SK-N-SH (cell line): ENCODE data around the gene FAM83E. TPM values are rescaled to one million over a fixed set of nuclear protein-coding genes. Genes with fewer than 3 reads are reported as not detected.

ENCODE experiments used
- CTCF ChIA-PET: fragments of 300-600, 350-600 bp; formaldehyde crosslinking; extraction: SDS; loops from one replicate; lab custom pipeline; 2021; lab: Yijun Ruan, JAX
- POLR2A ChIA-PET: fragments of 350-600 bp; sonication (Branson Sonifier 250); formaldehyde crosslinking; extraction: SDS; loops from one replicate; lab custom pipeline; 2020; ENCODE audit warnings: antibody characterized with exemption, inconsistent platforms; lab: Yijun Ruan, JAX
- DNase-seq: peaks from one replicate; pipeline ENCODE4 v3.0.0; 2012
- H2AFZ ChIP-seq: fragments of 200-600 bp; sonication (generic); 2 replicates; pipeline ENCODE4 v1.8.1; 2016; ENCODE audit warnings: antibody characterized with exemption, mild to moderate bottlenecking, low read depth
- H3F3A ChIP-seq: fragments of 200-600 bp; sonication (generic); replicated peaks from 2 replicates; pipeline ENCODE3; 2016; ENCODE audit warnings: antibody characterized with exemption, mild to moderate bottlenecking; ENCODE audit not compliant: insufficient read depth
- H3K27ac ChIP-seq, 2 experiments: fragments of 200-500 bp in 1 of 2; fragments of 200-600 bp in 1 of 2; sonication (Bioruptor generic) in 1 of 2; sonication (generic), shearing (Covaris generic) in 1 of 2; 2 replicates each; pipeline versions ENCODE4 v1.5.1 to v1.6.1; 2014 to 2016; ENCODE audit warnings: low read depth in 2 of 2, inconsistent platforms in 1 of 2, low read length in 1 of 2, mild to moderate bottlenecking in 1 of 2, mixed read lengths in 1 of 2
- H3K27me3 ChIP-seq: fragments of 200-600 bp; sonication (generic), shearing (Covaris generic); 2 replicates; pipeline ENCODE4 v1.6.1; 2016; ENCODE audit warnings: mixed run types; ENCODE audit not compliant: insufficient read depth
- H3K36me3 ChIP-seq, 2 experiments: fragments of 200-500 bp in 1 of 2; fragments of 200-600 bp in 1 of 2; sonication (Bioruptor generic) in 1 of 2; sonication (generic) in 1 of 2; replicated peaks in 1 of 2; 2 replicates each; pipeline versions ENCODE3 to v1.5.1; 2014 to 2016; ENCODE audit warnings: low read length in 1 of 2, mild to moderate bottlenecking in 1 of 2; ENCODE audit not compliant: insufficient read depth in 2 of 2, control insufficient read depth in 1 of 2
- H3K4me1 ChIP-seq, 2 experiments: fragments of 200-500 bp in 1 of 2; fragments of 200-600 bp in 1 of 2; sonication (Bioruptor generic) in 1 of 2; sonication (generic), shearing (Covaris generic) in 1 of 2; 2 replicates each; pipeline versions ENCODE4 v1.5.1 to v1.6.1; 2014 to 2016; ENCODE audit warnings: low read depth in 1 of 2, low read length in 1 of 2, mixed run types in 1 of 2; ENCODE audit not compliant: insufficient read depth in 2 of 2, control insufficient read depth in 1 of 2
- H3K4me2 ChIP-seq: fragments of 200-600 bp; sonication (generic), shearing (Covaris generic); 2 replicates; pipeline ENCODE4 v1.6.1; 2017; ENCODE audit warnings: mixed run types
- H3K4me3 ChIP-seq, 2 experiments: fragments of 200-500 bp in 1 of 2; fragments of 200-600 bp in 1 of 2; sonication (Bioruptor generic) in 1 of 2; sonication (generic), shearing (Covaris generic) in 1 of 2; 2 replicates each; pipeline versions ENCODE4 v1.5.1 to v1.8.1; 2014 to 2016; ENCODE audit warnings: low read depth in 2 of 2, inconsistent platforms in 1 of 2, low read length in 1 of 2, mild to moderate bottlenecking in 1 of 2, mixed read lengths in 1 of 2, moderate library complexity in 1 of 2
- H3K79me2 ChIP-seq: fragments of 200-600 bp; sonication (generic); 2 replicates; pipeline ENCODE4 v1.8.1; 2017; ENCODE audit warnings: mild to moderate bottlenecking; ENCODE audit not compliant: insufficient read depth
- H3K9ac ChIP-seq: fragments of 200-600 bp; sonication (generic); 2 replicates; pipeline ENCODE4 v1.6.1; 2017; ENCODE audit warnings: mixed run types
- H3K9me2 ChIP-seq: fragments of 200-600 bp; sonication (generic); 2 replicates; pipeline ENCODE4 v1.6.1; 2017; ENCODE audit warnings: mixed run types
- H3K9me3 ChIP-seq: fragments of 200-600 bp; sonication (generic); 2 replicates; pipeline ENCODE4 v1.6.1; 2017; ENCODE audit warnings: mixed run types, mild to moderate bottlenecking, moderate library complexity
- H4K20me1 ChIP-seq: fragments of 200-600 bp; sonication (generic); 2 replicates; pipeline ENCODE4 v1.6.1; 2017; ENCODE audit warnings: mild to moderate bottlenecking, mixed run types; ENCODE audit not compliant: insufficient read depth
- CHD2 ChIP-seq: fragments of 150-350 bp; IDR thresholded peaks from 2 replicates; pipeline ENCODE4 v1.6.1; 2018; ENCODE audit warnings: low read length; ENCODE audit not compliant: partially characterized antibody
- FOSL2 ChIP-seq: IDR thresholded peaks from 2 replicates; pipeline ENCODE4 v1.4.0; 2012; ENCODE audit warnings: low read depth, mild to moderate bottlenecking, moderate library complexity, borderline replicate concordance
- FOXJ3 ChIP-seq: sonication (generic); formaldehyde crosslinking; IDR thresholded peaks from 2 replicates; pipeline ENCODE4 v1.5.1; 2020; ENCODE audit warnings: mild to moderate bottlenecking, missing genetic modification reagents
- JUND ChIP-seq: IDR thresholded peaks from 2 replicates; pipeline ENCODE4 v1.4.0; 2012
- NRF1 ChIP-seq: IDR thresholded peaks from 2 replicates; pipeline ENCODE4 v1.6.1; 2012; ENCODE audit warnings: low read depth, mild to moderate bottlenecking, low read length
- POLR2AphosphoS5 ChIP-seq: IDR thresholded peaks from 2 replicates; pipeline ENCODE4 v1.6.1; 2012; ENCODE audit warnings: low read depth, low read length
- RAD21 ChIP-seq: IDR thresholded peaks from 2 replicates; pipeline ENCODE4 v1.6.1; 2012; ENCODE audit warnings: mild to moderate bottlenecking, low read length
- REST ChIP-seq: IDR thresholded peaks from 2 replicates; pipeline ENCODE4 v1.6.1; 2012; ENCODE audit warnings: mild to moderate bottlenecking, low read depth, low read length, moderate library complexity
- RFX5 ChIP-seq: IDR thresholded peaks from 2 replicates; pipeline ENCODE4 v1.6.1; 2012; ENCODE audit warnings: mild to moderate bottlenecking, improper control_type of control experiment, low read length
- SIN3A ChIP-seq: IDR thresholded peaks from 2 replicates; pipeline ENCODE4 v1.6.1; 2012; ENCODE audit warnings: low read depth, mild to moderate bottlenecking, low read length, moderate library complexity, borderline replicate concordance
- YY1 ChIP-seq: IDR thresholded peaks from 2 replicates; pipeline ENCODE4 v1.4.0; 2012; ENCODE audit warnings: low read depth, mild to moderate bottlenecking
- WGBS: methylation state at CpG from one replicate; pipeline ENCODE4 v1.1.6; 2017; ENCODE audit warnings: low lambda C conversion rate; 5-methylcytosine and 5-hydroxymethylcytosine counted together
- polyA plus RNA-seq, 3 experiments: library from polyadenylated mRNA; depleted of rRNA; stranded (reverse); fragments of >200 nt; gene quantifications; 2 replicates each; pipeline ENCODE4 v1.2.3, GENCODE V29; 2012
- TF ChIP-seq, protein P1 (sequence below): fragments of 150-350 bp; IDR thresholded peaks from 2 replicates; pipeline ENCODE4 v1.6.1; 2016; ENCODE audit warnings: mild to moderate bottlenecking, low read depth, low read length

The FAM83E gene
- polyA plus RNA-seq, 1 of the 3 experiments (the other 2 are of a cell fraction): 0.44 TPM

- TF ChIP-seq RFX5: no peak
- no peak for TF ChIP-seq NRF1
- TF ChIP-seq REST: no peak
Observed at GRCh38 chr19:48636859-48637448, 22.1 kb upstream of the FAM83E start, which contains the start of gene DBP (continued).

- H3K9ac ChIP-seq: peak overlapping the region; percentile 96
- H3K4me1 ChIP-seq: peaks cover 31 to 39% of the 10 kb centered on the region in 2 experiments
Observed at GRCh38 chr19:48635966-48636858, 21.3 kb upstream of the FAM83E start.

DNA sequence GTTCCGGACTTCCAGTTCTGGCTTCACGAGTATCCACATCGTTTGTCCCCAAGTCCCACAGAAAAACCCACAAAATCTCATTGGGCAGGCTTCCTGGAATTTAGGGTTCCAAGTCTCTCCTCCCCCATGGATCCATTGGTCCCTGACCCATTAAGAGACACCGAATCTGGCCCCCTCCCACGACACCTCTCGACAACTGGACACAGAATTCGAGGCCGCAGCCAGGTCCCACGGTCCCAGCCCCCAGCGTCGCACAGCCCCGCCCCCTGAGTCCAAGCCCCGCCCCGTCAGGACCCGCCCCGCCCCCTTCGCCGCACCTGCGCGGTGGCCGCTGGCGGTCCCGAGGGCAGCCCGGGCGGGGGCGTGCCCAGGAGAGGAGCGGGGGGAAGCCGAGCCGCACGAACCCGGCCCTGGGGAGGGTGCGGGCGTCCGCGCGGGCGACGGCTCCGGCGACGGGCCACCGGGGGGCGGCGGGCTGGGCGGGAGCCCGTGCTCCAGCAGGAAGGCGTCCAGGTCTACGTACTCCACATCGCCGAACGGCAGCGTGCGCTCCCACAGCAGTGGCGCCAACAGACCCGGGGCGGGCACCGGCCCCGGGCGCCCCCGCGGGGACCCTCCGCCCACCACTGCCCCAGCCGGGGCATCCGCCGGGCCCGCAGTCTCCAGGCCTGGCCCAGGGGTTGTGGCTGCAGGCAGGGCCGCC lies 20.5 kb upstream of the FAM83E start:
- peak; percentile 89 for DNase-seq
- peak overlapping the region; percentile 74 to 79 for H3K4me3 ChIP-seq
- CTCF ChIA-PET: interaction anchor here (2.0 kb wide), 1 partner anchor 46 kb away, joined by 7 read pairs; no protein-coding TSS in a partner anchor
- peaks cover 10 to 13% of the 10 kb centered on the region in 2 experiments for H3K36me3 ChIP-seq
- TF ChIP-seq POLR2AphosphoS5 (peak; percentile 71), RAD21 (no peak), YY1 (no peak), NRF1 (peak; percentile 59), RFX5 (no peak), FOXJ3 (no peak), JUND (no peak), FOSL2 (no peak)
- TF ChIP-seq, protein P1, sequence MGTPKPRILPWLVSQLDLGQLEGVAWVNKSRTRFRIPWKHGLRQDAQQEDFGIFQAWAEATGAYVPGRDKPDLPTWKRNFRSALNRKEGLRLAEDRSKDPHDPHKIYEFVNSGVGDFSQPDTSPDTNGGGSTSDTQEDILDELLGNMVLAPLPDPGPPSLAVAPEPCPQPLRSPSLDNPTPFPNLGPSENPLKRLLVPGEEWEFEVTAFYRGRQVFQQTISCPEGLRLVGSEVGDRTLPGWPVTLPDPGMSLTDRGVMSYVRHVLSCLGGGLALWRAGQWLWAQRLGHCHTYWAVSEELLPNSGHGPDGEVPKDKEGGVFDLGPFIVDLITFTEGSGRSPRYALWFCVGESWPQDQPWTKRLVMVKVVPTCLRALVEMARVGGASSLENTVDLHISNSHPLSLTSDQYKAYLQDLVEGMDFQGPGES: no peak
- no peaks in the 10 kb centered on the region for H3K9me2 ChIP-seq
- WGBS: 6% methylated on average over 15 of the region's 67 CpGs
- no peaks in the 10 kb centered on the region; the same call in 1 of the 2 replicates for H3K79me2 ChIP-seq
- peaks cover 30% of the 10 kb centered on the region for H3F3A ChIP-seq
- peaks cover 31 to 39% of the 10 kb centered on the region in 2 experiments for H3K4me1 ChIP-seq
- no peaks in the 10 kb centered on the region for H3K9me3 ChIP-seq
- H3K27ac ChIP-seq: peak overlapping the region; percentile 96 to 98
- H3K4me2 ChIP-seq: peak overlapping the region; percentile 99
- peak overlapping the region; percentile 96 for H3K9ac ChIP-seq
- 0 out of 2 replicates have a peak overlapping the region, but pooled peaks have one; percentile 29 for H2AFZ ChIP-seq
- H4K20me1 ChIP-seq: no peaks in the 10 kb centered on the region
- POLR2A ChIA-PET: interaction anchor here (1.5 kb wide), 1 partner anchor 10 kb away, joined by 8 read pairs; the partner anchor contains the start of gene CA11
- no peaks in the 10 kb centered on the region for H3K27me3 ChIP-seq

More at GRCh38 chr19:48635966-48636858, 21.3 kb upstream of the FAM83E start:
- DNase-seq: no peak
- Histone ChIP-seq H3K4me3 (peak overlapping the region; percentile 74 to 79), H3K27ac (peak overlapping the region; percentile 83 to 96), H3F3A (peaks cover 30% of the 10 kb centered on the region)
- no peak for TF ChIP-seq SIN3A
- TF ChIP-seq CHD2: peak; percentile 54
- TF ChIP-seq, all 33 proteins: peak for 1
- H3K9me2 ChIP-seq: no peaks in the 10 kb centered on the region
- H2AFZ ChIP-seq: 0 out of 2 replicates have a peak overlapping the region, but pooled peaks have one; percentile 29
- WGBS: 5% methylated on average over 24 of the region's 35 CpGs
- ChIA-PET POLR2A (no interaction called here), CTCF (interaction anchor here (1.0 kb wide), 1 partner anchor 206 kb away, joined by 3 read pairs; no protein-coding TSS in a partner anchor)
- H3K4me2 ChIP-seq: peak overlapping the region; percentile 99
- no peaks in the 10 kb centered on the region for H4K20me1 ChIP-seq
- H3K9me3 ChIP-seq: no peaks in the 10 kb centered on the region
- H3K36me3 ChIP-seq: peaks cover 5 to 10% of the 10 kb centered on the region in 2 experiments
- H3K79me2 ChIP-seq: no peaks in the 10 kb centered on the region; the same call in 1 of the 2 replicates
- H3K27me3 ChIP-seq: no peaks in the 10 kb centered on the region
